Stimulated activated CD8-positive, alpha-beta memory T cell treated with anti-CD3 and anti-CD28 coated beads, Interleukin-15, amount 100 ng/mL, for 48 hours (primary cell): ENCODE data around the gene GJD3.

Experiments
- DNase-seq, 2 donors: peaks; one replicate each; pipeline ENCODE4 v3.0.0-alpha.2; 2020; ENCODE audit warnings: low read depth in 2 of 2

The GJD3 gene

GRCh38 chr17:40340880-40341807 is 23.4 kb downstream of the GJD3 start:
- DNase-seq, result peak; percentile 83 to 87

- no peak for DNase-seq
These were observed 24.2 kb downstream of the GJD3 start for GRCh38 chr17:40340327-40340726.

DNA sequence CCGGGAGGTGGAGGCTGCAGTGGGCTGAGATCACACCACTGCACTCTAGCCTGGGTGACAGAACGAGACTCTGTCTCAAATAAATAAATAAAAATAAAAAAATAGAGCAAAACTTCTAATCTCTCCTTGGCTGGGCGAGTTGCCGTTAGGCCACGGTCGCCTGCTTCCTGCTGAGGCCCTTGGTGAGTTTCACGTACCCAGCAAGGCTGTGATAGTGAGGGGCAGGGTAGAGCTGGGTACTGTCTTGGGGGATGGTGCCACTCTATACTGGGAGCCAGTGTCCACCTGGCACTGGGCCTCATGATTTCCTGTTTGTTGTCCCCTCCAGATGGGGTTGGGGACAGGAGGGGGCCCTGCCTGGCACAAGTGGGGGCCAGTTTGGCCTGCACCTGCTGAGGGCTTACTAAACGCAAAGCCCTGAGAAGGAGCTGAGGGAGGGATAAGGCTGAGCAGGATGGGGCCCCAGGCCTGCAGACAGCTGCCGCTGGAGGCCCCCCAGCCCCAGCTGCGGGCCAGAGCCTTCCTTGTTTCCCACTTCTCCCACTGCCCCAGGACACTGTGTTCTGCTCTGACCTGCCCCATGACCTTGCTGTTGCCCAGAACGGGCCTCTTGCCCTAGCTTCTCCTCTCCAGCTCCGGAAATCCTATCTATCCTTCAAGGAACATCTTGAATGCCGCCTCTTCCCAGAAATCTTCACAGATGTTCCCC is 25.4 kb downstream of the GJD3 start:
- no peak for DNase-seq

GRCh38 chr17:40338058-40338457 is 26.5 kb downstream of the GJD3 start:
- no peak for DNase-seq

- DNase-seq, result no peak
These were observed 27.2 kb downstream of the GJD3 start for GRCh38 chr17:40337351-40337750.

- no peak for DNase-seq
These were observed 28.9 kb downstream of the GJD3 start for GRCh38 chr17:40335620-40336019.

DNA sequence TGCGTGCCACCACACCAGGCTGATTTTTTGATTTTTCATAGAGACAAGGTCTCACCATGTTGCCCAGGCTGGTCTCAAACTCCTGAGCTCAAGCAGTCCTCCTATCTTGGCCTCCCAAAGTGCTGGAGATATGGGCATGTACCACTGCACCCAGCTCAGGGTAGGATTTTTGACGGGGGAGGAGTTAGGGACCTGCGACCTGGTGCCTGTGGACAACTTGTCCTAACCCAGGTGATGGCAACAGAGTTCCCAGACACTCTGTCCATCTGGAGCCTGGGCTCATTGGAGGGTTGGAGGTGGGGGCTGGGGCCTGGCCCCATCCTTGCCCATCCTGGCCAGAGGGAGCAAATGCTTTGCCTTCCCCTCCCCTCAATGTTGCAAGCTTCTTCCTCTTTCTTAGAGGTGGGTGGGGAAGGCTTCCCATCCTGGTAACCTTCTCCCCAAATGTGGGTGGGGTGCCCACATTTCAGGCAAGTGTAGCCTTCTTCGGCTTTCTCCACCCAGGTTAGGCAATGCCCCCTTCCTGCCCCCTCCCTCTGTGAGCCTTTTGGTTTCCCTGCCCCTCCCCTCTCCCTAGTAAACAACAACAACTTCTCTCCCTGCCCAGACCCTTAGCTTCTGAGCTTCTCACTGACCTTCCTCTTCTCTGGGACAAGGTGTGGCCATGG is 30.6 kb downstream of the GJD3 start:
- no peak for DNase-seq

GRCh38 chr17:40331743-40332641 is 32.5 kb downstream of the GJD3 start:
- no peak for DNase-seq

- no peak for DNase-seq
These were observed 33.6 kb downstream of the GJD3 start for GRCh38 chr17:40330850-40331470.

GRCh38 chr17:40329839-40330794 is 34.4 kb downstream of the GJD3 start:
- DNase-seq, result no peak

GRCh38 chr17:40328386-40328766 is 36.2 kb downstream of the GJD3 start:
- no peak for DNase-seq

DNA sequence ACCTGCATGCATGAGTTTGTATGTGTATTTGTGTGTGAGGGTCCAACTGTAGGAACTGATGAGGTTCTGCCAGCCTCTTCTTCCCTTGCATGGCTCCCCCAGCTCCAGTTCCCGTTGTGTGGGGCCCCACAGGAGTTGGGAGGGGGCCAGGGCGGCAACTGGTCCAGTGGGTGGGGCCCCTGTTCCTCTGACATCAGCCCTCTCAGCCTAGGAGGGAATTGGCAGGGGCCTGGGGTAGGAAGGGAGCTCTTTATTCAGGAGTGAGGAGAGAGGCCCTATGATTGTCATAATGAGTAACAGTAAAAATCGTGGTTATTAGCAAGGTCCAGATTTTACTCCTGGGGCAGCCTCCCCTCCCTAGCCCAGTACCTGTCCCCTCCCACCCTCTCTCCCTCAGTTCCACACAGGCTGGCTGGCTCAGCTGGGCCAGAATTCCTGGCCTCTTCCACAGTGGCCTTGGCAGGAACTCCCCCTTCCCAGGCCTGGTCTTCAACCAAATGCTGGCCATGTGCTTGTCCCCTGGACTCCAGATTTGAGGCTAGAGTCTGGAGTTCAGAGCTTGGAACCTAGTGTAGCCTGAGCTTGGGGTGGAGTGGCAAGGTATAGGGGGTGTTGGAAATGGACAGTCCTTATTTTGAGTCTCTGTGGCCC is 36.7 kb downstream of the GJD3 start:
- DNase-seq, result no peak

DNA sequence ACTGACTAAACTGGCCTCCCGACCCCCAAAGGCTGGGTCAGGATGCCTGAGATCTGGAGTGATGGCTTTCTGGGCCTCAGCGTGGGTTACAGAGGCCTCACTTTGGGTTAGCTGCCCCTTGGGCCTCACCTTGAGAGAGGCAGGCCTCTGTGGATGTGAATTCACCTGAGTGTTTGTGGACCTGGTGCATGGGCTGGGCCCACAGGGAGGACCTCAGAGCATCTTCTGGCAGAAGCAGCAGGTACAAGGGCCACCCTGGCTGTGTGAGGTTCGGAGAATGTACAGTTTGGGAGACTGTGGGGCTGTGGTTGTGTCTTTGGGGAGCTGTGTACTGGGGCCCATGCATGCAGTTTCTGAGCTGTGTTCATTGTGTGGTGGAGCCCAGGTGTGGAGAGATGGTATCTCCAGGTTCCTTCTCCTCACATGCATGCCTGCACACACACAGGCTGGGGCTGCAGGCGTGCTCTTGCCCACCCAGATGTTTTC is 37.2 kb downstream of the GJD3 start:
- no peak for DNase-seq

DNA sequence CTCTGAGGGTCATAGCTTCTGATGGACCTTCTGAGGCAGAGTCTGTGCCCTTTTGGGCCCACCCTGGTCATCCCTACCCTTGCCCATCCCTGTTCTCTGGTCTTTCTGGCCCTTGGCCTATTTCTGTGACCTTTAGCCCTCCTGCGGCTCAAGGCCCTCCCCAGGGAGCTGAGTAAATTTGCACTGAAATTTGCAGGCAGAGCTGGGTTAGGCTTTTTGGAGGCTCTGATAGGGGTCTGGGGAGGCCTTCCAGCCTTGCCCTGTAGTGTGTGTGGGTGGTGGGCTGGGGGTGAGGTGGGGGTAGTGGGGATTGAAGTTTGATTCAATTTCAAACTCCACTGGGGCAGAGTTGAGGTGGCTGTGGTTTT is 37.7 kb downstream of the GJD3 start:
- DNase-seq, result no peak

- DNase-seq, result no peak
These were observed 38.3 kb downstream of the GJD3 start for GRCh38 chr17:40326014-40326831.

DNA sequence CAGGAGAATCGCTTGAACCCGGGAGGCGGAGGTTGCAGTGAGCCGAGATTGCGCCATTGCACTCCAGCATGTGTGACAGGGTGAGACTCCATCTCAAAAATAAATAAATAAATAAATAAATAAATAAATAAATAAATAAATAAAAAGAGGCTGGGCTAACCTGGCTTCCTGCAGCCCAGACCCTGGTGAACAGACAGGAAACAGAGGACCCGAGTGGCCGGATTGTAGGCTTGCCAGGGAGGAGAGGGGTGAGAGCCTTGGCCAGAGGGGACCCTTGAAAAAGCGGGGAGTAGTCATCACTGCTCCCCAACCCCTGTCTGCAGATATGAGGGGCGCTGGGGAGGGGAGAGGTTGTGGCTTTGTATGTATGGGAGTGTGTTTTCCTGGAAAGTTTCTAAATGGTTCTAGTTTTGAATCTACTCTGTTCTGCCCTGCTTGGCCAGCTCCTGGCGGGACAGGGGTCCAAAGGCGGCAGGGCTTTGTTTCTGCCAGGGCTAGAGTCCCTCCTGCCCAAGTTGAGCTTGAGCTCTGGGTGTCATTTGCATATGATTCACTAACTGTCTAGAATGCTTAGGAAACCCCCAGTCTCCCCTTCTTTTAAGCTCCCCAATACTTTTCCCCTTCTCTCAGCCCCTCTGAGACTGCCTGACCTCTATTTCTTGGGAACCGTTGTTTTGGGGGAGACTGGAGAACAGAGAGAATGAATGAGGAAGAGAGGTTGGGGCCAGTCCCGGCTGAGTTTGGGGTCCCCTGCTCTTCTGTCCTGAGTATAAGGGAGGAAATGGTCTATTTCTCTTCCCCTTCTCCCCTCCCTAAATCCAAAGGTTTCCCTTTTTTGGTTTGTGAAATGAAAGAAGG is 39.2 kb downstream of the GJD3 start:
- no peak for DNase-seq
